Trophoblast cell (in vitro differentiated cells and primary cell): ENCODE results near the gene SRP68.

Source experiments
- DNase-seq, 2 donors: peaks; one replicate each; pipeline ENCODE4 v3.0.0-alpha.2; 2016
- H2AFZ ChIP-seq: 2 replicates; pipeline ENCODE4 v1.6.1; 2013; ENCODE audit warnings: low read length, moderate library complexity, mild to moderate bottlenecking; ENCODE audit not compliant: insufficient read depth, poor library complexity
- H2AK5ac ChIP-seq: 2 replicates; pipeline ENCODE4 v1.6.1; 2013; ENCODE audit warnings: mild to moderate bottlenecking, low read length
- H2BK120ac ChIP-seq: 2 replicates; pipeline ENCODE4 v1.6.1; 2013; ENCODE audit warnings: low read length, mild to moderate bottlenecking, moderate library complexity; ENCODE audit not compliant: insufficient read depth, poor library complexity
- H2BK12ac ChIP-seq: 2 replicates; pipeline ENCODE4 v1.6.1; 2013; ENCODE audit warnings: mild to moderate bottlenecking, low read length, moderate library complexity
- H2BK5ac ChIP-seq: 2 replicates; pipeline ENCODE4 v1.6.1; 2013; ENCODE audit warnings: low read length, low read depth, moderate library complexity, mild to moderate bottlenecking; ENCODE audit not compliant: poor library complexity
- H3K14ac ChIP-seq: 2 replicates; pipeline ENCODE4 v1.6.1; 2013; ENCODE audit warnings: mild to moderate bottlenecking, low read length
- H3K18ac ChIP-seq: 2 replicates; pipeline ENCODE4 v1.6.1; 2013; ENCODE audit warnings: mild to moderate bottlenecking, low read length
- H3K23ac ChIP-seq: 2 replicates; pipeline ENCODE4 v1.6.1; 2013; ENCODE audit warnings: low read length
- H3K27ac ChIP-seq: 2 replicates; pipeline ENCODE4 v1.5.1; 2013; ENCODE audit warnings: low read depth, mild to moderate bottlenecking, inconsistent platforms, low read length, moderate library complexity
- H3K27me3 ChIP-seq: 2 replicates; pipeline ENCODE4 v1.6.1; 2013; ENCODE audit warnings: inconsistent platforms, mild to moderate bottlenecking, low read length, moderate library complexity; ENCODE audit not compliant: insufficient read depth
- H3K36me3 ChIP-seq, 2 experiments: 1 replicate in 1 of 2; 2 replicates in 1 of 2; pipeline ENCODE4 v1.6.1; 2013; ENCODE audit warnings: low read length in 2 of 2, mild to moderate bottlenecking in 2 of 2, moderate library complexity in 1 of 2; ENCODE audit not compliant: insufficient read depth in 2 of 2, control insufficient read depth in 1 of 2
- H3K4ac ChIP-seq: 2 replicates; pipeline ENCODE4 v1.6.1; 2013; ENCODE audit warnings: low read depth, mild to moderate bottlenecking, low read length, moderate library complexity
- H3K4me1 ChIP-seq, 2 experiments: 1 replicate in 1 of 2; 2 replicates in 1 of 2; pipeline ENCODE4 v1.6.1; 2013; ENCODE audit warnings: low read length in 2 of 2, mild to moderate bottlenecking in 2 of 2, moderate library complexity in 1 of 2; ENCODE audit not compliant: insufficient read depth in 2 of 2, control insufficient read depth in 1 of 2
- H3K4me2 ChIP-seq: 2 replicates; pipeline ENCODE4 v1.6.1; 2013; ENCODE audit warnings: inconsistent platforms, mild to moderate bottlenecking, low read length, moderate library complexity
- H3K4me3 ChIP-seq: 2 replicates; pipeline ENCODE4 v1.5.1; 2013; ENCODE audit warnings: mild to moderate bottlenecking, low read depth, low read length, inconsistent platforms
- H3K79me1 ChIP-seq: one replicate; pipeline ENCODE4 v1.6.1; 2013; ENCODE audit warnings: low read length
- H3K79me2 ChIP-seq: 2 replicates; pipeline ENCODE4 v1.6.1; 2013; ENCODE audit warnings: low read length, mild to moderate bottlenecking; ENCODE audit not compliant: control insufficient read depth, insufficient read depth, poor library complexity
- H3K9ac ChIP-seq: 2 replicates; pipeline ENCODE4 v1.6.1; 2013; ENCODE audit warnings: mild to moderate bottlenecking, low read length
- H3K9me3 ChIP-seq: 2 replicates; pipeline ENCODE4 v1.6.1; 2013; ENCODE audit warnings: low read depth, mild to moderate bottlenecking, control low read depth, inconsistent platforms, low read length; ENCODE audit not compliant: insufficient read depth
- H4K12ac ChIP-seq: 2 replicates; pipeline ENCODE4 v1.6.1; 2013; ENCODE audit warnings: low read depth, mild to moderate bottlenecking, low read length, moderate library complexity
- H4K8ac ChIP-seq: 2 replicates; pipeline ENCODE4 v1.6.1; 2013; ENCODE audit warnings: low read depth, mild to moderate bottlenecking, low read length, moderate library complexity
- H4K91ac ChIP-seq: one replicate; pipeline ENCODE4 v1.6.1; 2013; ENCODE audit warnings: low read depth, mild to moderate bottlenecking, low read length, moderate library complexity
- WGBS: extraction: QIAGEN DNeasy Blood & Tissue Kit; methylation state at CpG from one replicate; pipeline ENCODE4 v1.1.7; 2013; ENCODE audit warnings: missing lambda C conversion rate; ENCODE audit not compliant: insufficient read length, insufficient coverage; ENCODE audit errors: extremely low coverage; 5-methylcytosine and 5-hydroxymethylcytosine counted together

SRP68 gene

GRCh38 chr17:76088041-76088867 is 15.9 kb upstream of the SRP68 start:
- H4K12ac ChIP-seq, result no peak overlapping the region
- WGBS, result no CpG with 5 or more reads among the region's 25 CpGs
- no peaks in the 10 kb centered on the region for H3K79me2 ChIP-seq
- no peak overlapping the region for H4K8ac ChIP-seq
- no peak overlapping the region for H3K23ac ChIP-seq
- H3K9me3 ChIP-seq, result peaks cover 1% of the 10 kb centered on the region
- no peak for DNase-seq
- H4K91ac ChIP-seq, result no peak overlapping the region
- no peak overlapping the region for H2AK5ac ChIP-seq
- H3K27me3 ChIP-seq, result no peaks in the 10 kb centered on the region
- no peak overlapping the region for H3K4me2 ChIP-seq
- no peak overlapping the region for H2BK12ac ChIP-seq
- no peak overlapping the region for H2BK120ac ChIP-seq
- peaks cover 93 to 96% of the 10 kb centered on the region in 2 experiments for H3K36me3 ChIP-seq
- H3K4ac ChIP-seq, result no peak overlapping the region
- no peaks in the 10 kb centered on the region for H3K79me1 ChIP-seq
- H2BK5ac ChIP-seq, result no peak overlapping the region
- no peak overlapping the region for H3K9ac ChIP-seq
- no peaks in the 10 kb centered on the region for H3K4me1 ChIP-seq
- H3K4me3 ChIP-seq, result no peak overlapping the region
- H3K27ac ChIP-seq, result no peak overlapping the region
- H3K14ac ChIP-seq, result no peak overlapping the region
- H3K18ac ChIP-seq, result no peak overlapping the region
- no peak overlapping the region for H2AFZ ChIP-seq

- Histone ChIP-seq H4K8ac (no peak overlapping the region), H3K18ac (no peak overlapping the region), H3K4me2 (no peak overlapping the region), H2AFZ (no peak overlapping the region), H3K27ac (no peak overlapping the region), H3K4ac (no peak overlapping the region), H3K4me1 (no peaks in the 10 kb centered on the region), H3K14ac (no peak overlapping the region), H3K79me1 (no peaks in the 10 kb centered on the region), H3K79me2 (no peaks in the 10 kb centered on the region), H3K9ac (no peak overlapping the region), H4K12ac (no peak overlapping the region), H3K36me3 (peaks cover 92 to 95% of the 10 kb centered on the region in 2 experiments), H4K91ac (no peak overlapping the region), H2BK5ac (no peak overlapping the region), H3K23ac (no peak overlapping the region), H3K9me3 (no peaks in the 10 kb centered on the region), H3K27me3 (no peaks in the 10 kb centered on the region), H2BK12ac (no peak overlapping the region), H3K4me3 (no peak overlapping the region), H2BK120ac (no peak overlapping the region), H2AK5ac (no peak overlapping the region)
- no CpG with 5 or more reads among the region's 11 CpGs for WGBS
- DNase-seq, result no peak
Measured at GRCh38 chr17:76087531-76087930, 15.2 kb upstream of the SRP68 start.

GRCh38 chr17:76086384-76086783 is 14.1 kb upstream of the SRP68 start:
- H3K14ac ChIP-seq, result no peak overlapping the region
- no peak overlapping the region for H3K4me3 ChIP-seq
- no peak overlapping the region for H4K8ac ChIP-seq
- WGBS, result no CpG with 5 or more reads among the region's 9 CpGs
- H3K36me3 ChIP-seq, result peaks cover 86 to 89% of the 10 kb centered on the region in 2 experiments
- H3K27ac ChIP-seq, result no peak overlapping the region
- H2BK120ac ChIP-seq, result no peak overlapping the region
- H3K79me2 ChIP-seq, result no peaks in the 10 kb centered on the region
- H2BK5ac ChIP-seq, result no peak overlapping the region
- no peaks in the 10 kb centered on the region for H3K27me3 ChIP-seq
- DNase-seq, result no peak
- no peak overlapping the region for H2AFZ ChIP-seq
- H2BK12ac ChIP-seq, result no peak overlapping the region
- H3K23ac ChIP-seq, result no peak overlapping the region
- no peak overlapping the region for H2AK5ac ChIP-seq
- no peak overlapping the region for H3K4ac ChIP-seq
- H4K91ac ChIP-seq, result no peak overlapping the region
- no peak overlapping the region for H3K9ac ChIP-seq
- no peak overlapping the region for H3K18ac ChIP-seq
- no peaks in the 10 kb centered on the region for H3K4me1 ChIP-seq
- H3K4me2 ChIP-seq, result no peak overlapping the region
- H4K12ac ChIP-seq, result no peak overlapping the region
- no peaks in the 10 kb centered on the region for H3K79me1 ChIP-seq
- no peaks in the 10 kb centered on the region for H3K9me3 ChIP-seq

DNA sequence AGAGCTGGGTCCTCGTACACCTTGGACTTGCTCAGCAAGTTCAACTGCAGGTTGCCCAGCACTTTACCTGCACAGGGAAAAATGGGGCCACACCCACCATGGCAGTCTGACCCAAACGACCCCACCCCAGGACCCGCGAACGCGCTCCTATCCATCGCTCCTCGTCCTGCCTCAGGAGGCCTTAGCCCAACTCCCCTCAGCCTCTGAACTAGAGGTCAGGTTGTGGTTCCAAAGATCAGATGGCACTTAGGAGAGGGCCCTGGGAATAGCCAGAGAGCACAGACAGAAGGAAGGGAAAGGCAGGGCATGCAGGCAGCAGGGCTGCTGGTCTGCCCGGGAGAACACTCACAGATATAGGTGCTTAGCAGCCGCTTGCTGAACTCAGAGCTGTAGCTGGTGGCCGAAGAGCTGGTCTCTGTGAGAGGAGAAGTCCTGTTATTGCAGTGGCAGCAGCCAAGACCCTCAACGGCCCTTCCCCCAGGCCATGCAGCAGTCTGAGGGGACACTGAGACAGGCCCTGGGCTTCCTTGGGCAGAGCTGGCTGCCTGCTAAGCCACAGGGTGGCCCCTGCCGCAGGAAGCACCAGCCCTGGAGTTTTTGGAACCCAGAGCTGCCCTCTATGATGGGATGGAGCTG is 13.5 kb upstream of the SRP68 start:
- no peak overlapping the region for H3K4me2 ChIP-seq
- H3K23ac ChIP-seq, result no peak overlapping the region
- no peak for DNase-seq
- H3K79me2 ChIP-seq, result no peaks in the 10 kb centered on the region
- no peaks in the 10 kb centered on the region for H3K4me1 ChIP-seq
- no peak overlapping the region for H2AFZ ChIP-seq
- H2BK5ac ChIP-seq, result no peak overlapping the region
- no peaks in the 10 kb centered on the region for H3K9me3 ChIP-seq
- H3K27me3 ChIP-seq, result no peaks in the 10 kb centered on the region
- no peak overlapping the region for H2AK5ac ChIP-seq
- H3K14ac ChIP-seq, result no peak overlapping the region
- no peak overlapping the region for H3K4me3 ChIP-seq
- H3K18ac ChIP-seq, result no peak overlapping the region
- no peak overlapping the region for H3K9ac ChIP-seq
- H3K36me3 ChIP-seq, result peaks cover 81 to 84% of the 10 kb centered on the region in 2 experiments
- no peak overlapping the region for H2BK12ac ChIP-seq
- H4K8ac ChIP-seq, result no peak overlapping the region
- WGBS, result no CpG with 5 or more reads among the region's 13 CpGs
- H4K12ac ChIP-seq, result no peak overlapping the region
- H2BK120ac ChIP-seq, result no peak overlapping the region
- no peak overlapping the region for H3K27ac ChIP-seq
- H3K79me1 ChIP-seq, result no peaks in the 10 kb centered on the region
- H3K4ac ChIP-seq, result no peak overlapping the region
- H4K91ac ChIP-seq, result no peak overlapping the region
